HG02798 (cell line): Measurements from ENCODE around the gene LDHB.
"Not testable (repeated sequence)": the region's sequence is repeated elsewhere in the genome, so short reads cannot be mapped to it uniquely, and the experiment has no call there.

Experiments used
- ATAC-seq: cut with Tn5 transposase; IDR thresholded peaks from one replicate; pipeline ENCODE4 v1.9.1; 2021; ENCODE audit warnings: mild to moderate bottlenecking; ENCODE audit not compliant: unreplicated experiment, poor library complexity

The LDHB gene

GRCh38 chr12:21615431-21615830 lies 42.2 kb downstream of the LDHB start:
- no peak for ATAC-seq

- ATAC-seq = no peak
Measured at GRCh38 chr12:21614506-21614905, 43.1 kb downstream of the LDHB start.

GRCh38 chr12:21613931-21614330 lies 43.7 kb downstream of the LDHB start:
- ATAC-seq = no peak

GRCh38 chr12:21608196-21608595 lies 49.4 kb downstream of the LDHB start:
- no peak for ATAC-seq

- ATAC-seq = no peak
Measured at GRCh38 chr12:21607701-21608100, 49.9 kb downstream of the LDHB start.

- no peak for ATAC-seq
Measured at GRCh38 chr12:21606175-21606574, 51.5 kb downstream of the LDHB start.

- no peak for ATAC-seq
Measured at GRCh38 chr12:21604245-21605101, 53.2 kb downstream of the LDHB start, which contains the start of gene GYS2. GYS2 (minus strand) TSS chr12:21604847; CDS start chr12:21604592, 255 bp downstream.

GRCh38 chr12:21602774-21603173 lies 54.9 kb downstream of the LDHB start:
- no peak for ATAC-seq

GRCh38 chr12:21600196-21600595 lies 57.4 kb downstream of the LDHB start:
- no peak for ATAC-seq

- ATAC-seq = no peak
Measured at GRCh38 chr12:21599143-21599999, 58.3 kb downstream of the LDHB start.

GRCh38 chr12:21598651-21599050 lies 59.0 kb downstream of the LDHB start:
- no peak for ATAC-seq

- not testable (repeated sequence) for ATAC-seq
Measured at GRCh38 chr12:21595356-21595755, 62.3 kb downstream of the LDHB start.

GRCh38 chr12:21585485-21585884 lies 72.2 kb downstream of the LDHB start:
- no peak for ATAC-seq
